ENCODE results near the gene CDKN1A. TPM values are rescaled to one million over a fixed set of nuclear protein-coding genes. Genes with fewer than 3 reads are reported as not detected.
"Not testable (repeated sequence)": the region's sequence is repeated elsewhere in the genome, so short reads cannot be mapped to it uniquely, and the experiment has no call there.

The CDKN1A gene
- total RNA-seq, 3 donors from 2014 or later = 181 to 381 (median 255) TPM

GRCh38 chr6:36650848-36651478 is 27.6 kb upstream of the CDKN1A start:
- ATAC-seq (peak; percentile 71), DNase-seq (peak in 1 of 3 donors; percentile 60)
- no peaks in the 10 kb centered on the region for H3K36me3 ChIP-seq (ENCODE audit: low read depth)
- no peak for TF ChIP-seq CTCF (IDR thresholded peaks at IDR 0.05)
- no peak overlapping the region for H3K4me3 ChIP-seq
- no peaks in the 10 kb centered on the region for H3K9me3 ChIP-seq
- intact Hi-C loops (cut with DNase I, micrococcal nuclease) = no loop called here
- peaks cover 18% of the 10 kb centered on the region for H3K4me1 ChIP-seq (ENCODE audit: low read depth)

- intact Hi-C loops (cut with DNase I, micrococcal nuclease) = no loop called here
- no peak for TF ChIP-seq CTCF (IDR thresholded peaks at IDR 0.05)
- ATAC-seq (peak; percentile 52), DNase-seq (no peak)
- Histone ChIP-seq H3K36me3 (ENCODE audit: low read depth) (no peaks in the 10 kb centered on the region), H3K4me1 (ENCODE audit: low read depth) (peaks cover 18% of the 10 kb centered on the region), H3K9me3 (no peaks in the 10 kb centered on the region), H3K4me3 (no peak overlapping the region)
Observed at GRCh38 chr6:36651659-36652379, 26.7 kb upstream of the CDKN1A start.

GRCh38 chr6:36654469-36654868 is 24.0 kb upstream of the CDKN1A start:
- ATAC-seq; intact Hi-C loops (cut with DNase I, micrococcal nuclease); H3K9me3 ChIP-seq; DNase-seq; H3K36me3 ChIP-seq (ENCODE audit: low read depth); H3K4me3 ChIP-seq: not testable (repeated sequence)
- peaks cover 18% of the 10 kb centered on the region for H3K4me1 ChIP-seq (ENCODE audit: low read depth)

GRCh38 chr6:36655085-36655724 is 23.3 kb upstream of the CDKN1A start:
- ATAC-seq = no peak
- Histone ChIP-seq H3K36me3 (ENCODE audit: low read depth) (no peaks in the 10 kb centered on the region), H3K4me1 (ENCODE audit: low read depth) (peaks cover 13% of the 10 kb centered on the region), H3K4me3 (no peak overlapping the region), H3K9me3 (no peaks in the 10 kb centered on the region)
- intact Hi-C loops (cut with DNase I, micrococcal nuclease) = no loop called here
- DNase-seq = no peak
- TF ChIP-seq CTCF (IDR thresholded peaks at IDR 0.05) = no peak

- DNase-seq = no peak
- intact Hi-C loops (cut with DNase I, micrococcal nuclease) = no loop called here
- no peak overlapping the region for H3K4me3 ChIP-seq
- H3K36me3 ChIP-seq (ENCODE audit: low read depth) = no peaks in the 10 kb centered on the region
- no peaks in the 10 kb centered on the region for H3K9me3 ChIP-seq
- no peak for ATAC-seq
- H3K4me1 ChIP-seq (ENCODE audit: low read depth) = peaks cover 5% of the 10 kb centered on the region
- TF ChIP-seq CTCF (IDR thresholded peaks at IDR 0.05) = no peak
Observed at GRCh38 chr6:36656441-36656840, 22.1 kb upstream of the CDKN1A start.

- H3K36me3 ChIP-seq (ENCODE audit: low read depth) = no peaks in the 10 kb centered on the region
- DNase-seq = no peak
- no peaks in the 10 kb centered on the region for H3K9me3 ChIP-seq
- peaks cover 8% of the 10 kb centered on the region for H3K4me1 ChIP-seq (ENCODE audit: low read depth)
- intact Hi-C loops (cut with DNase I, micrococcal nuclease) = no loop called here
- no peak overlapping the region for H3K4me3 ChIP-seq
- TF ChIP-seq CTCF (IDR thresholded peaks at IDR 0.05) = no peak
- ATAC-seq = no peak
Observed at GRCh38 chr6:36657271-36657670, 21.2 kb upstream of the CDKN1A start.

Data from mucosa of descending colon (tissue), 3 donors.